Measurements from ENCODE around the gene PPP1R9A. TPM values are rescaled to one million over a fixed set of nuclear protein-coding genes. Genes with fewer than 3 reads are reported as not detected.
A peak's percentile ranks its signal among the peaks of the same experiment; 100 is the strongest.

The PPP1R9A gene
- total and polyA plus RNA-seq, 4 donors: 1.2 to 12.0 (median 4.5) TPM

GRCh38 chr7:95324431-95324830 lies 417.0 kb downstream of the PPP1R9A start, which contains the start of gene PON1:
Gene PON1, minus strand, starts transcription at chr7:95324532. Its CDS starts 57 bp downstream, at chr7:95324475.
- Histone ChIP-seq H3K36me3 (ENCODE audit: control insufficient read depth in 1 of 2, insufficient read depth in 2 of 2, low read length in 1 of 2) (no peaks in the 10 kb centered on the region), H3K27me3 (ENCODE audit: control insufficient read depth in 1 of 2, insufficient read depth in 2 of 2, low read length in 1 of 2) (no peaks in the 10 kb centered on the region), H3K4me3 (ENCODE audit: low read length in 2 of 2) (no peak within 1 kb of the TSS), H3K9me3 (ENCODE audit: control insufficient read depth, low read length) (no peaks in the 10 kb centered on the region), H3K27ac (ENCODE audit: low read depth in 1 of 2, low read length in 2 of 2) (no peak within 1 kb of the TSS), H3K4me1 (ENCODE audit: control insufficient read depth in 1 of 2, insufficient read depth in 2 of 2, low read length in 2 of 2) (no peaks in the 10 kb centered on the region)
- WGBS, 2 donors: 14 to 25% methylated on average over 18 to 20 of the region's 20 CpGs
- DNase-seq (no peak), ATAC-seq (ENCODE audit: low FRiP score) (no peak)
- intact Hi-C loops (cut with DNase I): no loop called here

- Histone ChIP-seq H3K4me3 (ENCODE audit: low read length in 2 of 2) (no peak overlapping the region), H3K27me3 (ENCODE audit: control insufficient read depth in 1 of 2, insufficient read depth in 2 of 2, low read length in 1 of 2) (no peaks in the 10 kb centered on the region), H3K9me3 (ENCODE audit: control insufficient read depth, low read length) (no peaks in the 10 kb centered on the region), H3K4me1 (ENCODE audit: control insufficient read depth in 1 of 2, insufficient read depth in 2 of 2, low read length in 2 of 2) (peaks cover 0 to 2% of the 10 kb centered on the region in 2 donors), H3K36me3 (ENCODE audit: control insufficient read depth in 1 of 2, insufficient read depth in 2 of 2, low read length in 1 of 2) (no peaks in the 10 kb centered on the region), H3K27ac (ENCODE audit: low read depth in 1 of 2, low read length in 2 of 2) (no peak overlapping the region)
- WGBS, 2 donors: 83 to 85% methylated on average over 3 of the region's 3 CpGs
- ATAC-seq (ENCODE audit: low FRiP score) (no peak), DNase-seq (no peak)
- intact Hi-C loops (cut with DNase I): no loop called here
Observed at GRCh38 chr7:95327356-95327755, 420.0 kb downstream of the PPP1R9A start.

GRCh38 chr7:95330204-95330960 lies 423.0 kb downstream of the PPP1R9A start:
- H3K27me3 ChIP-seq (ENCODE audit: control insufficient read depth in 1 of 2, insufficient read depth in 2 of 2, low read length in 1 of 2): no peaks in the 10 kb centered on the region
- DNase-seq: no peak
- intact Hi-C loops (cut with DNase I): no loop called here
- H3K36me3 ChIP-seq (ENCODE audit: control insufficient read depth in 1 of 2, insufficient read depth in 2 of 2, low read length in 1 of 2): no peaks in the 10 kb centered on the region
- no peaks in the 10 kb centered on the region for H3K9me3 ChIP-seq (ENCODE audit: control insufficient read depth, low read length)
- H3K4me1 ChIP-seq (ENCODE audit: control insufficient read depth in 1 of 2, insufficient read depth in 2 of 2, low read length in 2 of 2): peaks cover 0 to 2% of the 10 kb centered on the region in 2 donors
- peak overlapping the region; percentile 79 to 89 for H3K4me3 ChIP-seq (ENCODE audit: low read length in 2 of 2)
- WGBS, 2 donors: 15 to 18% methylated on average over 4 of the region's 4 CpGs
- no peak overlapping the region for H3K27ac ChIP-seq (ENCODE audit: low read depth in 1 of 2, low read length in 2 of 2)
- no peak for ATAC-seq (ENCODE audit: low FRiP score)

GRCh38 chr7:95330961-95331337 lies 423.6 kb downstream of the PPP1R9A start:
- WGBS, 2 donors: 93 to 96% methylated on average over 1 of the region's 1 CpG
- Histone ChIP-seq H3K9me3 (ENCODE audit: control insufficient read depth, low read length) (no peaks in the 10 kb centered on the region), H3K27me3 (ENCODE audit: control insufficient read depth in 1 of 2, insufficient read depth in 2 of 2, low read length in 1 of 2) (no peaks in the 10 kb centered on the region), H3K4me3 (ENCODE audit: low read length in 2 of 2) (peak overlapping the region in 1 of 2 donors; percentile 89), H3K36me3 (ENCODE audit: control insufficient read depth in 1 of 2, insufficient read depth in 2 of 2, low read length in 1 of 2) (no peaks in the 10 kb centered on the region), H3K4me1 (ENCODE audit: control insufficient read depth in 1 of 2, insufficient read depth in 2 of 2, low read length in 2 of 2) (peaks cover 0 to 2% of the 10 kb centered on the region in 2 donors), H3K27ac (ENCODE audit: low read depth in 1 of 2, low read length in 2 of 2) (no peak overlapping the region)
- no peak for ATAC-seq (ENCODE audit: low FRiP score)
- intact Hi-C loops (cut with DNase I): no loop called here
- no peak for DNase-seq

GRCh38 chr7:95334447-95334846 lies 427.1 kb downstream of the PPP1R9A start:
- H3K4me1 ChIP-seq (ENCODE audit: control insufficient read depth in 1 of 2, insufficient read depth in 2 of 2, low read length in 2 of 2): peaks cover 0 to 2% of the 10 kb centered on the region in 2 donors
- H3K9me3 ChIP-seq (ENCODE audit: control insufficient read depth, low read length): no peaks in the 10 kb centered on the region
- H3K4me3 ChIP-seq (ENCODE audit: low read length in 2 of 2): no peak overlapping the region
- intact Hi-C loops (cut with DNase I): no loop called here
- H3K27me3 ChIP-seq (ENCODE audit: control insufficient read depth in 1 of 2, insufficient read depth in 2 of 2, low read length in 1 of 2): no peaks in the 10 kb centered on the region
- H3K36me3 ChIP-seq (ENCODE audit: control insufficient read depth in 1 of 2, insufficient read depth in 2 of 2, low read length in 1 of 2): no peaks in the 10 kb centered on the region
- no peak for ATAC-seq (ENCODE audit: low FRiP score)
- H3K27ac ChIP-seq (ENCODE audit: low read depth in 1 of 2, low read length in 2 of 2): no peak overlapping the region
- no peak for DNase-seq

GRCh38 chr7:95335093-95335492 lies 427.7 kb downstream of the PPP1R9A start:
- intact Hi-C loops (cut with DNase I): no loop called here
- H3K27ac ChIP-seq (ENCODE audit: low read depth in 1 of 2, low read length in 2 of 2): no peak overlapping the region
- no peak overlapping the region for H3K4me3 ChIP-seq (ENCODE audit: low read length in 2 of 2)
- no peaks in the 10 kb centered on the region for H3K27me3 ChIP-seq (ENCODE audit: control insufficient read depth in 1 of 2, insufficient read depth in 2 of 2, low read length in 1 of 2)
- ATAC-seq (ENCODE audit: low FRiP score): no peak
- peaks cover 0 to 1% of the 10 kb centered on the region in 2 donors for H3K4me1 ChIP-seq (ENCODE audit: control insufficient read depth in 1 of 2, insufficient read depth in 2 of 2, low read length in 2 of 2)
- no peaks in the 10 kb centered on the region for H3K9me3 ChIP-seq (ENCODE audit: control insufficient read depth, low read length)
- H3K36me3 ChIP-seq (ENCODE audit: control insufficient read depth in 1 of 2, insufficient read depth in 2 of 2, low read length in 1 of 2): no peaks in the 10 kb centered on the region
- no peak for DNase-seq

- ATAC-seq (ENCODE audit: low FRiP score) (no peak), DNase-seq (no peak)
- Histone ChIP-seq H3K27ac (ENCODE audit: low read depth in 1 of 2, low read length in 2 of 2) (no peak overlapping the region), H3K27me3 (ENCODE audit: control insufficient read depth in 1 of 2, insufficient read depth in 2 of 2, low read length in 1 of 2) (no peaks in the 10 kb centered on the region), H3K4me1 (ENCODE audit: control insufficient read depth in 1 of 2, insufficient read depth in 2 of 2, low read length in 2 of 2) (no peaks in the 10 kb centered on the region), H3K4me3 (ENCODE audit: low read length in 2 of 2) (no peak overlapping the region), H3K36me3 (ENCODE audit: control insufficient read depth in 1 of 2, insufficient read depth in 2 of 2, low read length in 1 of 2) (no peaks in the 10 kb centered on the region), H3K9me3 (ENCODE audit: control insufficient read depth, low read length) (no peaks in the 10 kb centered on the region)
- intact Hi-C loops (cut with DNase I): no loop called here
- WGBS, 2 donors: 50 to 57% methylated on average over 3 of the region's 3 CpGs
Observed at GRCh38 chr7:95338832-95339231, 431.4 kb downstream of the PPP1R9A start.

- H3K9me3 ChIP-seq (ENCODE audit: control insufficient read depth, low read length): no peaks in the 10 kb centered on the region
- H3K4me1 ChIP-seq (ENCODE audit: control insufficient read depth in 1 of 2, insufficient read depth in 2 of 2, low read length in 2 of 2): no peaks in the 10 kb centered on the region
- DNase-seq (no peak), ATAC-seq (ENCODE audit: low FRiP score) (no peak)
- no peak overlapping the region for H3K4me3 ChIP-seq (ENCODE audit: low read length in 2 of 2)
- H3K27ac ChIP-seq (ENCODE audit: low read depth in 1 of 2, low read length in 2 of 2): no peak overlapping the region
- no peaks in the 10 kb centered on the region for H3K36me3 ChIP-seq (ENCODE audit: control insufficient read depth in 1 of 2, insufficient read depth in 2 of 2, low read length in 1 of 2)
- WGBS, 2 donors: 92 to 96% methylated on average over 2 of the region's 2 CpGs
- H3K27me3 ChIP-seq (ENCODE audit: control insufficient read depth in 1 of 2, insufficient read depth in 2 of 2, low read length in 1 of 2): no peaks in the 10 kb centered on the region
- intact Hi-C loops (cut with DNase I): no loop called here
Observed at GRCh38 chr7:95340491-95340890, 433.1 kb downstream of the PPP1R9A start.

GRCh38 chr7:95342029-95342428 lies 434.6 kb downstream of the PPP1R9A start:
- 89% methylated on average over 3 of the region's 3 CpGs for WGBS, 2 donors
- no peaks in the 10 kb centered on the region for H3K27me3 ChIP-seq (ENCODE audit: control insufficient read depth in 1 of 2, insufficient read depth in 2 of 2, low read length in 1 of 2)
- H3K4me3 ChIP-seq (ENCODE audit: low read length in 2 of 2): no peak overlapping the region
- DNase-seq (no peak), ATAC-seq (ENCODE audit: low FRiP score) (no peak)
- no peaks in the 10 kb centered on the region for H3K36me3 ChIP-seq (ENCODE audit: control insufficient read depth in 1 of 2, insufficient read depth in 2 of 2, low read length in 1 of 2)
- no peak overlapping the region for H3K27ac ChIP-seq (ENCODE audit: low read depth in 1 of 2, low read length in 2 of 2)
- H3K9me3 ChIP-seq (ENCODE audit: control insufficient read depth, low read length): no peaks in the 10 kb centered on the region
- intact Hi-C loops (cut with DNase I): no loop called here
- no peaks in the 10 kb centered on the region for H3K4me1 ChIP-seq (ENCODE audit: control insufficient read depth in 1 of 2, insufficient read depth in 2 of 2, low read length in 2 of 2)
